A204.1 (cell line): Measurements from ENCODE around the gene MOGAT3.

Experiments used
- FAIRE-seq: peaks from 2 replicates; lab custom pipeline; 2012; peaks lifted over from hg19 to GRCh38; lab: Jason Lieb, UNC

Gene MOGAT3

GRCh38 chr7:101233907-101234547 lies 33.2 kb upstream of the MOGAT3 start:
- no peak for FAIRE-seq

GRCh38 chr7:101232141-101232850 lies 31.5 kb upstream of the MOGAT3 start:
- no peak for FAIRE-seq

- no peak for FAIRE-seq
Observed at GRCh38 chr7:101231644-101232043, 30.8 kb upstream of the MOGAT3 start.

- FAIRE-seq, result no peak
Observed at GRCh38 chr7:101226721-101227120, 25.9 kb upstream of the MOGAT3 start.

- no peak for FAIRE-seq
Observed at GRCh38 chr7:101225650-101226049, 24.8 kb upstream of the MOGAT3 start.

GRCh38 chr7:101223528-101223927 lies 22.7 kb upstream of the MOGAT3 start:
- no peak for FAIRE-seq

- no peak for FAIRE-seq
Observed at GRCh38 chr7:101222275-101222830, 21.5 kb upstream of the MOGAT3 start.

- no peak for FAIRE-seq
Observed at GRCh38 chr7:101220295-101220694, 19.5 kb upstream of the MOGAT3 start.

- no peak for FAIRE-seq
Observed at GRCh38 chr7:101218236-101219125, 17.6 kb upstream of the MOGAT3 start.

GRCh38 chr7:101217388-101218235 lies 16.8 kb upstream of the MOGAT3 start, which contains the start of the genes PLOD3 and ZNHIT1:
TSS of gene PLOD3 (minus strand) at chr7:101217581. CDS start at chr7:101217274, 307 bp downstream.
TSS of gene ZNHIT1 (plus strand) at chr7:101218165. CDS start at chr7:101218196, 31 bp downstream.
- peak; percentile 99 for FAIRE-seq

- no peak for FAIRE-seq
Observed at GRCh38 chr7:101216860-101217387, 16.1 kb upstream of the MOGAT3 start.

GRCh38 chr7:101216001-101216859 lies 15.4 kb upstream of the MOGAT3 start:
- no peak for FAIRE-seq

GRCh38 chr7:101212014-101212413 lies 11.2 kb upstream of the MOGAT3 start:
- no peak for FAIRE-seq

GRCh38 chr7:101211501-101211900 lies 10.7 kb upstream of the MOGAT3 start:
- FAIRE-seq, result no peak

GRCh38 chr7:101210143-101210542 lies 9.3 kb upstream of the MOGAT3 start:
- FAIRE-seq, result no peak

- no peak for FAIRE-seq
Observed at GRCh38 chr7:101208794-101209193, 8.0 kb upstream of the MOGAT3 start.

- no peak for FAIRE-seq
Observed at GRCh38 chr7:101207459-101207858, 6.6 kb upstream of the MOGAT3 start.

- FAIRE-seq, result no peak
Observed at GRCh38 chr7:101206665-101207042, 5.8 kb upstream of the MOGAT3 start.

- no peak for FAIRE-seq
Observed at GRCh38 chr7:101205901-101206664, 5.2 kb upstream of the MOGAT3 start.
